ENCODE data around the gene CEP68. TPM values are rescaled to one million over a fixed set of nuclear protein-coding genes. Genes with fewer than 3 reads are reported as not detected.

CEP68 gene
- total RNA-seq, 2 experiments from 2014 or later, result 6.0 to 6.3 TPM

DNA sequence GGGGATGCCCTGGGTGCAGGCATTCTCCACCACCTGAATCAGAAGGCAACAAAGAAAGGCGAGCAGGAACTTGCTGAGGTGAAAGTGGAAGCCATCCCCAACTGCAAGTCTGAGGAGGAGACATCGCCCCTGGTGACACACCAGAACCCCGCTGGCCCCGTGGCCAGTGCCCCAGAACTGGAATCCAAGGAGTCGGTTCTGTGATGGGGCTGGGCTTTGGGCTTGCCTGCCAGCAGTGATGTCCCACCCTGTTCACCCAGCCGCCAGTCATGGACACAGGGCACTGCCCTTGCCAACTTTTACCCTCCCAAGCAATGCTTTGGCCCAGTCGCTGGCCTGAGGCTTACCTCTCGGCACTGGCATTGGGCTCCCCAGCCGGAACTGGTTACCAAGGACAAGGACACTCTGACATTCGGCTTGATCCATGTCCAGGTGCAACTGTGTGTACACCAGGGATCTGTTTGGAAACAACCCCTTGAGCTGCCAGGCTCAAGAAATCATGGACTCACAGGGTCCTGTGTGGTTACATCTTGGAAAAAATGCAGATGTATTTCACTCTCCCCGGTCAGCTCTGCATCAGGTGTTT lies 35.2 kb upstream of the CEP68 start:
- Mint-ChIP-seq H3K36me3 (ENCODE audit: low read depth) (peaks cover 36% of the 10 kb centered on the region), H3K4me1 (ENCODE audit: low read depth) (peaks cover 4% of the 10 kb centered on the region), H3K9me3 (no peaks in the 10 kb centered on the region), H3K27ac (no peak overlapping the region), H3K4me3 (no peak overlapping the region), H3K27me3 (no peaks in the 10 kb centered on the region)
- ChIA-PET CTCF (interaction anchor here (1.1 kb wide), 1 partner anchor 19 kb away, joined by 3 read pairs; no protein-coding TSS in a partner anchor), POLR2A (no interaction called here)
- intact Hi-C loops (cut with micrococcal nuclease), result no loop called here
- TF ChIP-seq, protein P1, sequence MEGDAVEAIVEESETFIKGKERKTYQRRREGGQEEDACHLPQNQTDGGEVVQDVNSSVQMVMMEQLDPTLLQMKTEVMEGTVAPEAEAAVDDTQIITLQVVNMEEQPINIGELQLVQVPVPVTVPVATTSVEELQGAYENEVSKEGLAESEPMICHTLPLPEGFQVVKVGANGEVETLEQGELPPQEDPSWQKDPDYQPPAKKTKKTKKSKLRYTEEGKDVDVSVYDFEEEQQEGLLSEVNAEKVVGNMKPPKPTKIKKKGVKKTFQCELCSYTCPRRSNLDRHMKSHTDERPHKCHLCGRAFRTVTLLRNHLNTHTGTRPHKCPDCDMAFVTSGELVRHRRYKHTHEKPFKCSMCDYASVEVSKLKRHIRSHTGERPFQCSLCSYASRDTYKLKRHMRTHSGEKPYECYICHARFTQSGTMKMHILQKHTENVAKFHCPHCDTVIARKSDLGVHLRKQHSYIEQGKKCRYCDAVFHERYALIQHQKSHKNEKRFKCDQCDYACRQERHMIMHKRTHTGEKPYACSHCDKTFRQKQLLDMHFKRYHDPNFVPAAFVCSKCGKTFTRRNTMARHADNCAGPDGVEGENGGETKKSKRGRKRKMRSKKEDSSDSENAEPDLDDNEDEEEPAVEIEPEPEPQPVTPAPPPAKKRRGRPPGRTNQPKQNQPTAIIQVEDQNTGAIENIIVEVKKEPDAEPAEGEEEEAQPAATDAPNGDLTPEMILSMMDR (IDR thresholded peaks at IDR 0.05), result no peak
- DNase-seq, result no peak
- ATAC-seq, result no peak

DNA sequence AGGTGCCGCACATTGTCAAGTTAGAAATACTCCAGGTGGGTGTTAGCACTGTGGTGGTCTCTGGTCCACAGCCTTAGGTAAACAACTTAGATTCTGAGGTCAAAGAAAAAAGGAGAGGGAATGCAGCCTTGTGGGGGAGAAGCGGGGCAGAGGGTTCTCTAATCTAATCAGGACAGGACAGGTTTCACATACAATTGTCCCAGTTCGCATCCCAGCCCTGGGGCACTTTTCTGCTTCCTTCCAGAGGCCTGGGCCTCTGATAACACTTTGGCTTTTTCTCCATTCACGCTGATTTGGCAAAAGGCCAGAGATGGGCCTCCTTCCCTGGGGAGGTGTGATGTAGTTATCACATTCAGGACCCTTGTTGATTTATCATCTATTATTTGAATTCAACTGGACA lies 34.5 kb upstream of the CEP68 start:
- ATAC-seq, result no peak
- H3K36me3 Mint-ChIP-seq (ENCODE audit: low read depth), result peaks cover 30% of the 10 kb centered on the region
- intact Hi-C loops (cut with micrococcal nuclease), result no loop called here
- no peak overlapping the region for H3K4me3 Mint-ChIP-seq
- no peak overlapping the region for H3K27ac Mint-ChIP-seq
- H3K9me3 Mint-ChIP-seq, result no peaks in the 10 kb centered on the region
- H3K4me1 Mint-ChIP-seq (ENCODE audit: low read depth), result peaks cover 4% of the 10 kb centered on the region
- TF ChIP-seq, protein P1 (IDR thresholded peaks at IDR 0.05), result no peak
- ChIA-PET CTCF (interaction anchor here (1.1 kb wide), 1 partner anchor 18 kb away, joined by 3 read pairs; no protein-coding TSS in a partner anchor), POLR2A (no interaction called here)
- H3K27me3 Mint-ChIP-seq, result no peaks in the 10 kb centered on the region
- DNase-seq, result no peak

DNA sequence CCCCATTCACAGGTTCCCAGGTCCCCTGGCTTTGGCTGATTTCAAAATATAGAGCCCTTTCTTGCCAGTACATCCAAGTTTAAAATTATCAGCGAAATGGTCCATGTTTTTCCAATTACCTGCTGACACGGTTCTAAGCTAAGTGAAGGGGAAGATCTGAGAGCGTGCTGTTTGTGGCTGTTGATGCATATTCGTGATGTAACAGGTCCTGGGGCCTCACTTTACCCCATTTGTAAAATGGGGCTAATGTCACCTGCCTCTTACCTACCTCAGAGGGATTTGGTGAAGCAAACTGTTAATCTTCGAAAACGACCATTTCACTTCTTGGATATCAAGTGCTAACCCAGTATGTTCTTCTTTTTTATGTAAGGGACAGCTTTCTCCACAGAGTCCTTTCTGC lies 34.0 kb upstream of the CEP68 start:
- CTCF ChIA-PET, result no interaction called here

DNA sequence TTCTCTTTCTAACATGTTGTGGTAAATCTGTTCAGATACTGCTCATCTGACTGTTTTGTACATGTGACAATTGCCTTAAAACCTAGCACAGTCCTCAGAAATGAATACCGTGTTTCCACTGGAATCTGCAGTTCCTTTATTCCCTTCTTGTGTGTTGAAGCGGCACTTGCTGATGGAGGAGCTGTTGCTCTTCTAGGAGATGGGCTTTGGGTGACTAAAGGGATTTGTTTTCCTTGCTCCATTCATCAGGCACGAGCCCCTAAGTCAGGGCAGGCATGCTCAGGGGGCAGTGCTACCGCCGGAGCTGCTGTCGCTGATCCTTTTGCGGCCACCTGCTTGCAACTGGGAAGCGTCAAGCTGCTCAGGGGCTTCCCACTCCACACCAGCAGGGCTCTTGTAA lies 32.5 kb upstream of the CEP68 start:
- TF ChIP-seq, protein P1 (IDR thresholded peaks at IDR 0.05), result no peak
- no peak overlapping the region for H3K27ac Mint-ChIP-seq

More for the DNA sequence above, 34.0 kb upstream of the CEP68 start:
- DNase-seq (no peak), ATAC-seq (no peak)
- Mint-ChIP-seq H3K27ac (no peak overlapping the region), H3K4me3 (no peak overlapping the region), H3K36me3 (ENCODE audit: low read depth) (peaks cover 26% of the 10 kb centered on the region), H3K27me3 (no peaks in the 10 kb centered on the region), H3K9me3 (no peaks in the 10 kb centered on the region), H3K4me1 (ENCODE audit: low read depth) (peaks cover 4% of the 10 kb centered on the region)
- TF ChIP-seq, protein P1 (IDR thresholded peaks at IDR 0.05), result no peak
- intact Hi-C loops (cut with micrococcal nuclease), result no loop called here
- POLR2A ChIA-PET, result interaction anchor here (0.7 kb wide), 1 partner anchor 71 kb away, joined by 3 read pairs; no protein-coding TSS in a partner anchor

DNA sequence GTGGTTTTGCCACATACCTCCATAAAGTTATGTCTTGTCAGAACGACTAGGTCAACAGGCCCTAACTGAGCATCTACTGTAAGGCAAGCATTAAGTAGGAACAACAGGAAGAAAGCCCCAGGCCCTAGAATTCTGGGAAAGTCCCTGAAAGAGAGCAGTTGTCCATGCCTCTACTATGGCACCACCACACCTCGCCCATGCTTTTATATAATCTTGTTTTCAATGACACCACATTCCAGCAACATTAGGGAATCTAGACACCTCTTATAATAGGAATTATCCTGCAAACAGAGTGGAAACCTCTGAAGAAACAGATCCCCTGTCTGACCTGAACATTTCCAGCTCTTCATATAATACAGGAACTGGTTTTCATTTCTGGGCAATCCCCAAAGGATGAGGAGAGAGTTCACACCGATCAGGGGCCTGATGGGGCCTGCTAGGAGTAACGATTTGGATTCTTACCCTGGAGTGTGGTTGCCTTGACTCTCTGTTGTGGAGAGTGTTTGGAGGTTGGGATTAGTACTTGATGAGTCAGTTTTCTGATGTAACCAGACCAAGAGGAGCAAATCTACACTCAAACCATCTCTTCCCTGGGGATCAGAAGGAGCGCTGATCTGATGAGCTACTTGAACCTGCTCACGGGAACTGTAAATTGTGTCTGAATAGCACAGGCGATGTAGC lies 31.9 kb upstream of the CEP68 start:
- H3K36me3 Mint-ChIP-seq (ENCODE audit: low read depth), result peaks cover 7% of the 10 kb centered on the region
- no peak overlapping the region for H3K27ac Mint-ChIP-seq
- CTCF ChIA-PET, result interaction anchor here (2.4 kb wide), 1 partner anchor 106 kb away, joined by 7 read pairs; no protein-coding TSS in a partner anchor
- no peaks in the 10 kb centered on the region for H3K27me3 Mint-ChIP-seq
- TF ChIP-seq, protein P1 (IDR thresholded peaks at IDR 0.05), result no peak
- H3K4me3 Mint-ChIP-seq, result no peak overlapping the region
- peaks cover 4% of the 10 kb centered on the region for H3K4me1 Mint-ChIP-seq (ENCODE audit: low read depth)
- DNase-seq (no peak), ATAC-seq (no peak)
- H3K9me3 Mint-ChIP-seq, result no peaks in the 10 kb centered on the region
- intact Hi-C loops (cut with micrococcal nuclease), result no loop called here
- POLR2A ChIA-PET, result interaction anchor here (1.2 kb wide), 1 partner anchor 24 kb away, joined by 3 read pairs; no protein-coding TSS in a partner anchor

More for the DNA sequence above, 32.5 kb upstream of the CEP68 start:
- peaks cover 13% of the 10 kb centered on the region for H3K36me3 Mint-ChIP-seq (ENCODE audit: low read depth)
- ChIA-PET CTCF (interaction anchor here (2.4 kb wide), 1 partner anchor 106 kb away, joined by 7 read pairs; no protein-coding TSS in a partner anchor), POLR2A (interaction anchor here (1.2 kb wide), 1 partner anchor 24 kb away, joined by 3 read pairs; no protein-coding TSS in a partner anchor)
- no peak overlapping the region for H3K4me3 Mint-ChIP-seq
- intact Hi-C loops (cut with micrococcal nuclease), result no loop called here
- ATAC-seq (no peak), DNase-seq (no peak)
- no peaks in the 10 kb centered on the region for H3K9me3 Mint-ChIP-seq
- peaks cover 4% of the 10 kb centered on the region for H3K4me1 Mint-ChIP-seq (ENCODE audit: low read depth)
- H3K27me3 Mint-ChIP-seq, result no peaks in the 10 kb centered on the region

Measured in activated CD8-positive, alpha-beta T cell treated with anti-CD3 and anti-CD28 coated beads for 36 hours (primary cell).